ENCODE measurements around the gene LMNB1.
"Not testable (repeated sequence)": the region's sequence is repeated elsewhere in the genome, so short reads cannot be mapped to it uniquely, and the experiment has no call there.

The LMNB1 gene

DNA sequence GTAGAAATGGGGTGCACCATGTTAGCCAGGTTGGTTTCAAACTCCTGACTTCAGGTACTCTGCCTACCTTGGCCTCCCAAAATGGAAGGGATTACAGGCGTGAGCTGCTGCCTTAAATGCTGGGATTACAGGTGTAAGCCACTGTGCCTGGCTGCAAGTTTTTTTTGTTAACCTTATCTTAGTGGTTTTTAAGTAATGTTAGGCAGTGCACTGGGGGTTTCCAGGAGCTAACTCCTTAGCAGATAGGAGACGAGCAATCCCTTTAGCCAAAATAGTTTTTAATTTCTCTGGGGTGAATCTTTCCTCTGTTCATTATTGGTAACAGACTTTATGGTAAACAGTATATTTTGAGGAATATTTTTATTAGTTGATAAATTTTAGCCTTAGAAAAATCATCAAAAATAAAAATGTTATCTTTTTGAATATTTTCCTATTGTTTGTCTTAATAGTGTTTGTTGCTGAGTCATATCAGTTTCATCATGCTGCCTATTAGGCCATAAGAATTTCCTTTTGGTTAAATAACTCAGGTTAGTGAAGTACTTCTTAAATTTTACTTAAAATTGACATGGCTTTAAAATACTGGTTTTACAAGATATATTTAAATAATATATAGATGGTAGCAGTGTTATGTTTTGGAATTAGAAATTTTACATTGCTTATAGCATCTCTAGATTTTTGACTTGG is 37.9 kb downstream of the LMNB1 start:
- DNase-seq (ENCODE audit: low read depth) = no peak
- H3K4me3 ChIP-seq (ENCODE audit: low read depth, low read length) = no peak overlapping the region

DNA sequence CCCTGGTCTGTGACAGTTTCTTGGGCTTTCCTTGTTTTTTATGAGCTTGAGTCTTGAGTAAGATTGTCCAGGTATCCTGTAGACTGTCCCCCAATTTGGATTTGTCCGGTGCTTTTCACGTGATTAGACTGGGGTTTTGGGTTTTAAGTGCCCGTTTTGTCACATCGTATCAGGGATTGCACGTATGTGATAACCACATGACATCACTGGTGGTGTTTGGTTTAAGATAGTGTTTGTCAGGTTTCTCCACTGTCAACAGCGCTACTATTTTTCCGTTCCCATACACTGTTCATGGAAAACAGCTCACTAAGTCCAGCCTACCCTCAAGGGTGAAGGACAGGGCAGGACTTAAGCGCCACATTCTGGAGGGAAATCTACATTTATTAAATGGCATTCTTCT is 39.7 kb downstream of the LMNB1 start:
- DNase-seq (ENCODE audit: low read depth) = no peak
- no peak overlapping the region for H3K4me3 ChIP-seq (ENCODE audit: low read depth, low read length)

DNA sequence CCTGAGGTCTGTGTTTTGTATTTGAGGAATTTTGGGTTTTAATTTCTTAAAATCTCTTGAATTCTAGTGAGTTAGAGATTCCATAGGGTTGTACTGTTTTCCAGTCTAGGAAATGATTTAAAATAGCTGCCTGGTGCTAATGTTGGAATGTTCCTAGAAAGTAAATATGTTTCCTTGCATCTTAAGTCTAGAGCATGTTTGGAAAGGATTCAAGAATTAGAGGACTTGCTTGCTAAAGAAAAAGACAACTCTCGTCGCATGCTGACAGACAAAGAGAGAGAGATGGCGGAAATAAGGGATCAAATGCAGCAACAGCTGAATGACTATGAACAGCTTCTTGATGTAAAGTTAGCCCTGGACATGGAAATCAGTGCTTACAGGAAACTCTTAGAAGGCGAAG is 41.8 kb downstream of the LMNB1 start:
- DNase-seq (ENCODE audit: low read depth) = no peak

DNA sequence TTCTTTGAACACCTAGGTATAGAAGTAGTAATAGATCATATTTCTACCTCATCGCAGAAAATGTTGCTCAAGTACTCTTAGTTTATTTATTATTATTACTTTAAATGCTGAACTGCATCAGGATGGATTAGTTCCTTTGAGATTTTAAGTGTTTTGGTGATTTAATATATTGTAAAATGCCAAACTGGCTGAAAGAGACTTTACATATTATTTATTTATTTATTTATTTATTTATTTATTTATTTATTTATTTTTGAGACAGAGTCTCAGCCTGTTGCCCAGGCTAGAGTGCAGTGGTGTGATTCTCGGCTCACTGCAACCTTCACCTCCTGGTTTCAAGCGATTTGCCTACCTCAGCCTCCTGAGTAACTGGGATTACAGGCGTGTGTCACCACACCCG is 42.3 kb downstream of the LMNB1 start:
- DNase-seq (ENCODE audit: low read depth) = no peak

More for the DNA sequence above, 41.8 kb downstream of the LMNB1 start:
- no peak overlapping the region for H3K4me3 ChIP-seq (ENCODE audit: low read depth, low read length)

DNA sequence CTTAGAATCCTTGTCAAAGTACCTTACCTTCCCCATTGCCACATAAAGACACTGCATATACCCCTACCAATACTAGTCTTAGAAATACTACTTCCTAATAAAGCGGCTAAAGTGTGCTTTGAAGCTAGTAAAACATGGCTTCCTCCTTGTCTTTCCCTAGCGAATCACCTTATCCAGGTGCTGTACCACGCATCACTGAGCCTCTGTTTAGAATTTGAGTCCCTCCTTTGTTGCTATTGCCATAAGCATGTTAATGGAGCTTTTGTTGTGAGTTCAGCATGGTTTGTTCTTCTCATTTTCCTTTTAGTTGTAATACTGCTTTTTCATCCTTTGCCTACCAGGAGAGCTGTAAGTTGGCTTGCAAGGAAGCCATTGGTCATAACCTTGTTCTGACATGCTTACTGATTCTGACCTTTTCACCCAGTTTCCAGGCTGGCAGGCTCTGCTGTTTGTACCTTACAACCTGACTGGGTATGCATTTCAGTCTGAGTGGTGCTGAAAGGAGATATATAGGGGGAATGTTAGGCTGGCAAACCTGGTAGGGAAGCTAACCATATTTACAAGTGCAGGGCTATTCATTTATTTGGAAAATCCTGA is 49.8 kb downstream of the LMNB1 start:
- no peak overlapping the region for H3K4me3 ChIP-seq (ENCODE audit: low read depth, low read length)
- DNase-seq (ENCODE audit: low read depth) = no peak

More for the DNA sequence above, 42.3 kb downstream of the LMNB1 start:
- H3K4me3 ChIP-seq (ENCODE audit: low read depth, low read length) = no peak overlapping the region

DNA sequence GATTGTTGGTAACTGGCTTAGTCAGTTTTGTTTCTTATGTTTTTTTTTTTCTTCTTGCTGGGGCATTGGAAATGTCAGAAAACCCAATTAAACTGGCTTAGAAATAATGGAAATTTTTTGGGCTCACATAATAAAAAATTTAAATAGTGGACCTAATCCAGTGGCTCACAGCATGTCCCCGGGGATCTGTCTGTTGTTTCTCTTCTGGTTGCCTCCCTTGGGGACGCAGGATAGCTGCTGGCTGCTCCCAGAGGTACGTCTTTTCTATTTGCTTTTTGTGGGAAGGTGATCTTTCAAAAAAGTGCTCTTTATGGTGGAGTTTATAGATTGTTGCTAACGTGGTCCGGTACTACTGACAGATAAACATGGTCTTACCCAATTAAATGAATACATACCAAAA is 52.2 kb downstream of the LMNB1 start:
- DNase-seq (ENCODE audit: low read depth) = no peak
- H3K4me3 ChIP-seq (ENCODE audit: low read depth, low read length) = no peak overlapping the region

DNA sequence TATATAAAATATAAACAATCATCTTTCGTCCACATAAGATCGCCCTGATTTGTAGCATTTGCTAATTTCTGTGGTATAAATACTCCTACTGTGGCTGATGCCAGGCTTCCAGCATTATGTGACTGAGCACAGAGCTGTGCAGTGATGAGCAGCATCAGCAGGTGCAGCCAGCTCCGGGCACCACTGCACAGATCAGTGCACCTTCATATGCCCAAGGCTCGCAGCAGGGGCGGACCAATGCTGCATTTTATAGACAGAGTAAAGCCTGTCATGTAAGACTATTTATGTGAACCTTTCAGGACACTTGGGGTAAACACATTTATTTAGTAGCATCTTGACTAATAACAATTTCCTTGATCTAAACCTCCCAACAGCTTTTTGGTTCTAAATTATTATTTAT is 53.1 kb downstream of the LMNB1 start:
- no peak overlapping the region for H3K4me3 ChIP-seq (ENCODE audit: low read depth, low read length)
- no peak for DNase-seq (ENCODE audit: low read depth)

DNA sequence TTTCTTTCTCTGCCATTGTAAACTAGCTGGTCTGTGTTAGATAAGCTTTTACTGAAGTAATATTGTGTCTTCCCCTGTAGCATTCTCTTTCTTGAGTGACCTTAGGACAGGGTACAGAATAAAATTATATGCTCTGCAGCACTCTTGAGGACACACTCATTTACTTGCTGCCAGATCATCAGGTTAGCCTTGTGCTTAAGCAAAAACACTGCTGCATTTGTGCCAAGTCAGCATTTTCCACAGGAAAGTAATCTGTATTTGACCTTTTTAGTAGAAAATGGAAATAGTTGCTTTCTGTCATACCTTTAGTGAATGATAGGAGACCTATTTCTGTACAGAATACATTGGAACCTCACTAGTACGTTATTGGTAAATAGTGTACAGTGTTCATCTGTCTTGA is 54.2 kb downstream of the LMNB1 start:
- no peak overlapping the region for H3K4me3 ChIP-seq (ENCODE audit: low read depth, low read length)
- no peak for DNase-seq (ENCODE audit: low read depth)

DNA sequence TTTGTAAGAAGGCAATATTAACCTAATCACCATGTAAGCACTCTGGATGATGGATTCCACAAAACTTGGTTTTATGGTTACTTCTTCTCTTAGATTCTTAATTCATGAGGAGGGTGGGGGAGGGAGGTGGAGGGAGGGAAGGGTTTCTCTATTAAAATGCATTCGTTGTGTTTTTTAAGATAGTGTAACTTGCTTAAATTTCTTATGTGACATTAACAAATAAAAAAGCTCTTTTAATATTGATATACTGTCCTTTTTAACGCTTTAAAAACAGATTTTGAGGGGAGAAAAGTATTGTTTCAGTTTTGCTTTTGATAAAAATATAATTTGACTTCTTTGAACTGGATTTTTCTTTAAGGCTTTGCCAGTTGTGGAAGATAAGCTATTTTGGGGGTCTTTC is 59.8 kb downstream of the LMNB1 start:
- H3K4me3 ChIP-seq (ENCODE audit: low read depth, low read length) = no peak overlapping the region
- no peak for DNase-seq (ENCODE audit: low read depth)

DNA sequence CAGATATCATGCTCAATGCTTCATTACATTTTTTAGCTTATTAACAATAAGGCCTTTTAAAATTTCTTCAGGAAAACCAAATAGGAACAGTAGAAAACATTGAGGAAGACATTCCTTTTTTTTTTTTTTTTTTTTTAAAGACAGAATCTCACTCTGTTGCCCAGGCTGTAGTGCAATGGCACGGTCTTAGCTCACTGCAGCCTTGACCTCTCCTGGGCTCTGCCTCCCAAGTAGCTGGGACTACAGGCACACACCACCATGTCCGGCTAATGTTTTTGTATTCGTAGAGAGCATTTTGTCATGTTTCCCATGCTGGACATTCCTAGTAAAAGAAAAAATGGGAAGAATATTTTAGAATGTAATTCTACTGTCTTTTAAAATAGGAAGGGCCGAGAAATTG is 60.3 kb downstream of the LMNB1 start:
- no peak for DNase-seq (ENCODE audit: low read depth)
- no peak overlapping the region for H3K4me3 ChIP-seq (ENCODE audit: low read depth, low read length)

DNA sequence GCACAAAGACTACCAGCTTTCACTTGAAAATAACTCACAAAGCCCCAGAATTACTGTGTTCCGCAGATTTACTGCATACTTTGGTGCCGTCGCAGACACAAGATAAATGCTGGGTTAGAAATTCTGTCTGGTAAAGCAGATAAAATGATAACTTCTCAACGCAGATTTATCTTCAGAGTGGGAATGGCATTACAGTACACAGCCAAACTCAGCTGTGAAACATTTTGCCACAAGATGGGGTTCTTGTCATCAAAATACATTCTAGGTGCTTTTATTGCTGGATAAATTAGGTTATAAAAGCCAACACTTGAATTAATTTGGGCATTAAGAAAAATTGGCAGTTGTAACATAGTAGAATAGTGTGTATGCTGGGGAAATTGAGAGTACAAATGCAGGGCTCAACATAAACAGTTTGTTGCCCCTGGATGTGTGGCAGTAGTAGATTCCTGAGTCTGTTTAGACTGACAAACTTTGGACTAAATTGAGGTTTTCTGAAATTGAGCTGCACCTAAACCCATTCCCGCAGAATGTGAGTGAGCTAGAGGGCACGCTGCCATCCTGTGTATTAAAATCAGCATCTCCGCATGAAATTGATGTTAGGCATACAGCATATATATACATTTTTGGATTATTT is 61.1 kb downstream of the LMNB1 start:
- no peak for DNase-seq (ENCODE audit: low read depth)
- no peak overlapping the region for H3K4me3 ChIP-seq (ENCODE audit: low read depth, low read length)

DNA sequence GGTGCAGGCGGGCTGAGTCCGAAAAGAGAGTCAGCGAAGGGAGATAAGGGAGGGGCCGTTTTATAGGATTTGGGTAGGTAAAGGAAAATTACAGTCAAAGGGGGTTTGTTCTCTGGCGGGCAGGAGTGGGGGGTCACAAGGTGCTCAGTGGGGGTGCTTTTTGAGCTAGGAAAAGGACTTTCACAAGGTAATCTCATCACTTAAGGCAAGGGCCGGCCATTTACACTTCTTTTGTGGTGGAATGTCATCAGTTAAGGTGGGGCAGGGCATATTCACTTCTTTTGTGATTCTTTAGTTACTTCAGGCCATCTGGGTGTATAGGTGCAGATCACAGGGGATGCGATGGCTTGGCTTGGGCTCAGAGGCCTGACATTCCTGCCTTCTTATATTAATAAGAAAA is 62.5 kb downstream of the LMNB1 start:
- H3K4me3 ChIP-seq (ENCODE audit: low read depth, low read length) = not testable (repeated sequence)

DNA sequence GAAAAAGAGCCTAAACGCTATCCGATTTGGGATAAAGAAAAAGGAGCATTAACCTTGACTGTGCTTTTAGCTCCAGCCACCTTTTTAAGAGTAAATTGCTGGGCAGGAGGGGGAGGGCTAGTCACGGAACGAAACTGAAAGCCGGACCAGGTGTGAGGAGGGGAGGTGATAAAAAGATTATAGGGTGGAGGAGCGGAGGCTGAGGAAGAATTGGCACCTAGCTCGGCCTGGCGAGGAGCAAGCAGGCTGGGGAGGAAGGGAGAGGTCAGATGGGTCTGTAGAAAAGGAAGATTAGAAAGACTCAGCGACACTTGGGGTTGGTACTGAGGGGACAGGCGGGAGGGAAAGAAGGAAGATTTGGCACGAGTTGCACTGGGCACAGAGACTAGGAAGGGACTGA is 66.4 kb downstream of the LMNB1 start:
- not testable (repeated sequence) for H3K4me3 ChIP-seq (ENCODE audit: low read depth, low read length)

More for the DNA sequence above, 62.5 kb downstream of the LMNB1 start:
- not testable (repeated sequence) for DNase-seq (ENCODE audit: low read depth)

DNA sequence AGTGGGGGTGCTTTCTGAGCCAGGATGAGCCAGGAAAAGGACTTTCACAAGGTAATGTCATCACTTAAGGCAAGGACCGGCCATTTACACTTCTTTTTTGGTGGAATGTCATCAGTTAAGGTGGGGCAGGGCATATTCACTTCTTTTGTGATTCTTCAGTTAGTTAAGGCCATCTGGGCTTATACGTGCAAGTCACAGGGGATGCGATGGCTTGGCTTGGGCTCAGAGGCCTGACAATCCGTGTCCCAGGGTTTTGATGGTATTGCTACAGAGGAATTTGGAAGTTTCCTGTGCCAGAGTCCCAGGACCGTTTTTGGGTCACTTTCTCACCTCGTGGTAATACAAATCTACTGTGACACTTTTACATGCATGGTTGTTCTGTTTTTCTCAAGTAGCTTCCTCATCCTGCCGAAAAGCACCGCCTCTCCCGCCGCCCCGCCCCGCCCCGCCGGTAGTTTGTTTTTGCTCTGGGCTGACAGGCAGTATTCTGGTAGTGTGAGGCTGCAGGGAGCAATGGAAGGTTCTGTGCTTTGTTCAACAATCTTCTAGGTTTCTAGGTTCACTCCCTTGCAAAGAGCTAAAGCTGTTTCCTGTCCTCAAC is 68.6 kb downstream of the LMNB1 start:
- DNase-seq (ENCODE audit: low read depth); H3K4me3 ChIP-seq (ENCODE audit: low read depth, low read length): not testable (repeated sequence)

More for the DNA sequence above, 66.4 kb downstream of the LMNB1 start:
- DNase-seq (ENCODE audit: low read depth) = not testable (repeated sequence)

DNA sequence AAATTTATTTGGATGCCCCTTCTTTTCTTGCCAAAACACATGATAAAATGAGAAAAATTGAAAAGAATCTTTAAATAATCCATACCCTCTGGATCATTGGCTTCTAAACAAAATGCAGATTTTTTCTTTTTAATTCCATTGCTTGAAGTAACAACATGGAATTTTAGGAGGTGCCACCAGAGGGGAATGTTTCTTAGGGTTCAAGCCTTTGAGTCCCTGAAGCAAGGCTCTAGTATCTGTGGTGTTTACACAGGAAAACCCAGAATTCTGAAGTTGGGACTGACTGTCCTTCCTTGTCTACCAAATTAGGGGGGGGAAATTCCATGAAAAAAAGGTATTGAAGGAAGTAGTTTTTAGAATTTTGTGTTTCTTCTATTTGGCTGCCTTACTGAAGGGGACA is 69.4 kb downstream of the LMNB1 start:
- no peak overlapping the region for H3K4me3 ChIP-seq (ENCODE audit: low read depth, low read length)
- DNase-seq (ENCODE audit: low read depth) = no peak

DNA sequence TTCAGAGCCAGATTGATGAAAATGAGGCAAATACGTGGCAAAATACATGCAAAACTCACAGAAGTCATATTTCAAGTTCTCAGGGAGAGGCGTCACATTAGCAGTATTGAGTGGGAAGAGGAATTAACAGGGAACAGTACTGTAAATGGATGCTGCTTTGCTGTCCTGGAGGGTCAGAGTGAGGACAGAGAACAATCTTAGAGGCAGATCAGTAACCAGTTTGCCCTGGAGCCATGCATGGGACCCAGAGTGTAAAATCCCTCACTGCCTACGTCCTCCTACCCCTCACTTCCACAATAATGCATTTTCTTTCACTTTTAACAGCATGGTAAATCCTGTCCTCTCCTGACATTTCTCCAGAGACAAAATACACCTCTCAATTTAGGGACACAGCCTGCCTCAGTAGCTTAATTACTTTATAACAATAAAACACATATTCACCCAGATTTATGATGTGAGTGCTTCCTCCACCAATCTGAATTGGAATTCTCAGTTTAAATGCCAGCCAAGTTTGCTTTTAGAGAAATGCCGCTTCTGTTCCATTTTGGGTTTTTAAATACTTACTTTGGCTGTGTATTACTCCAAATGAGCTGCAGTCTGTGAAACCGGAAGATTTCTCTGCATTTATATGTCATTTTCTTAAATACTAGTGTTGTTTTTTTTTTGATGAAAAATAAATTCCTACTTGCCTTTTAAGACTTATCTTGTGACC is 70.0 kb downstream of the LMNB1 start:
- no peak for DNase-seq (ENCODE audit: low read depth)
- H3K4me3 ChIP-seq (ENCODE audit: low read depth, low read length) = no peak overlapping the region

DNA sequence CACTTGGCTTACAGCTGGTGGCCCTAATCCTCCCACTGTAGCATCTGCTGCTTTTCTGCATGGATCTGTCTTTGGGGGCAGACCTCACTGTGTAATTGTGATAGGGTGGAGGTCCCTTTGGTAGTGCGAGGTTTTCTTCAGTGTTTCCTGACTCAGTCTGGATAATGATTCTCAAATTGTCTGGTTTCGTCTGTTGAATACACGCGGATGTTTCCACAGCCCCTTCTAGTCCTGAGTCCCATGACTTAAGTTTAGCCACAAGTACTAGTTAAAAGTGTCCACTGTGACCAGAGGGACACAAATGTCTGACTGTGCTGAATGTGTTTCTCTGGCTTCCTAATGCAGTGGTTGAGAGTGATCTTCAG is 70.5 kb downstream of the LMNB1 start:
- H3K4me3 ChIP-seq (ENCODE audit: low read depth, low read length) = no peak overlapping the region
- DNase-seq (ENCODE audit: low read depth) = no peak

DNA sequence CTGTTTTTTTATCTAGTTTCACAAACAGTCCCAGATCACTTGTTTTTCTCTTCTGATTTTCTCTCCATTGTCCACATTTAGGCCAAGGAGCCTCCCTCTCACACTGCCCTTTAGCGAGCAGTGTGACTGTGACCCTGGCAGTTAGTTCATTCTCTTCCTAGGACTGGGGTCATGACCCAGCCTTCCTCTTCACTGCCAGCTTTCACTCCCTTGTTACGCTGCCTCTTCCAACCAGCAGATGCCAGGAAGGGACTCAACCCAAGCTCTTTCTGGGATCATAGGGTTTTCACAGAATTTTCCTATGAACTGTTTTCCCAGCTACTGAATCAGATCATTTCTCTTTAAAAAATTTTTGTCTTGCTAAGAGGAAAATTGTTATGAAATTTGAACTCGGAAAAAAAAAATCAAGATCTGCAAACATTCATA is 70.9 kb downstream of the LMNB1 start:
- no peak overlapping the region for H3K4me3 ChIP-seq (ENCODE audit: low read depth, low read length)
- DNase-seq (ENCODE audit: low read depth) = no peak

DNA sequence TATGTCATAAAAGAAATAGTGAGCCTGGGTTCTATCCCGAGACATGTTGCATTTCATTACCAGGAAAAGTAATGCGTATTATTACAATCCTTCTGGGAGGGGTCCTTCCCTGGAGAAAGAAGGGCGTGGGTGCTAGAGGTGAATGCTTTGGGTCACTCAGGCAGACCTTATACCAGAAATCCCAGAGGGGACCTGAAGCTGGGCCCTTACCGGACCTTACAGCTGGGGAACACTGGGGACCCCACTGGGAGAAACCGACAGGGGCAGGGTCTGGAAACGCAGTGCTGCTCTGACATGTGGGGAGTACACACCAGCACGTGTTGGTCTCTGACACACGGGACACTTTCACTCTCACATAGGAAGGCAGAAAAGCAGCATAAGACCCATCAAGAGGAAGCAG is 71.3 kb downstream of the LMNB1 start:
- H3K4me3 ChIP-seq (ENCODE audit: low read depth, low read length) = no peak overlapping the region
- no peak for DNase-seq (ENCODE audit: low read depth)

DNA sequence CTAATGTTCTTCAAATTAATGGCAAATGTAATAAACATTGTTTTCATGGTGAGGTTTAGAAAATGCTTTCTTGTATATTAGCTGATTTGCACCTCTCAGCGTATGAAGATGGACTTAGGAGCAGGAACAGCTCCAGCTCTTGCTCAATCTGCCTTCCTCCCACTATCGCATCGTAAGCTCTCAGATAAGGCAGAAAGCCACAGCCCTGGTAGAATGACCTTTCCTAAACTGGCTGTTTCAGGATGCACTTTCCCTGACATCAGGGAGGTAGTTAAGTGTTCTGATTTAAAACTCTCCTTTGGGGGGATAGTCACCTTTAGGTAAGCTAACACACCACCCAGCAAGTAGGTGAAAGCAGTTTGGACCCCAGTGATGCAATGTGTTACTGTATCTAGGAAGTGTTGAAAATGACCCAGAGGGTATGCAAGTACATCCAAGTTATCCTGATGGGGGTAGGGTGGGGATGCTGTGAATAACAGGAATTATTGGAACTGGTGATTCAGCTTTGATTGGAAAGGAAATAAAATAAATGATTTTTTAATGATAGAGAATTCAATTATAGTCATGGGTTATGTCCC is 72.3 kb downstream of the LMNB1 start:
- no peak overlapping the region for H3K4me3 ChIP-seq (ENCODE audit: low read depth, low read length)
- no peak for DNase-seq (ENCODE audit: low read depth)

Data from skeletal muscle cell (primary cell).